ENCODE measurements around the gene KCNH2. TPM values are rescaled to one million over a fixed set of nuclear protein-coding genes. Genes with fewer than 3 reads are reported as not detected.

Gene KCNH2
- polyA plus RNA-seq, 1 of the 3 experiments (the other 2 are of a cell fraction): 2.2 TPM

- Histone ChIP-seq H3K27me3 (ENCODE audit: insufficient read depth) (peaks cover 10% of the 10 kb centered on the region), H3K4me2 (no peak overlapping the region), H3K9me2 (no peaks in the 10 kb centered on the region), H3K9me3 (no peaks in the 10 kb centered on the region), H2AFZ (ENCODE audit: low read depth) (no peak overlapping the region), H3K4me3 (ENCODE audit: low read depth in 2 of 2, low read length in 1 of 2) (no peak overlapping the region), H3K27ac (ENCODE audit: low read depth in 2 of 2, low read length in 1 of 2) (peak overlapping the region in 1 of 2 experiments; percentile 97; a peak in 2 of 4 replicates), H3F3A (replicated peaks; ENCODE audit: insufficient read depth) (no peaks in the 10 kb centered on the region), H3K36me3 (replicated peaks in 1 of 2; ENCODE audit: control insufficient read depth in 1 of 2, insufficient read depth in 2 of 2, low read length in 1 of 2) (no peaks in the 10 kb centered on the region), H3K4me1 (ENCODE audit: control insufficient read depth in 1 of 2, insufficient read depth in 2 of 2, low read depth in 1 of 2, low read length in 1 of 2) (peaks cover 0 to 89% of the 10 kb centered on the region in 2 experiments; a peak in 2 of 4 replicates), H4K20me1 (ENCODE audit: insufficient read depth) (no peaks in the 10 kb centered on the region), H3K9ac (no peak overlapping the region), H3K79me2 (ENCODE audit: insufficient read depth) (no peaks in the 10 kb centered on the region)
- ChIA-PET CTCF (interaction anchor here (0.8 to 27.1 kb wide), 28 partner anchors 8 to 183 kb away, joined by 3 to 761 read pairs (median 24); partner anchors contain the start of genes ATG9B and NOS3), POLR2A (interaction anchor here (0.9 to 5.5 kb wide), 6 partner anchors 9 to 175 kb away, joined by 3 to 41 read pairs (median 6); no protein-coding TSS in a partner anchor)
- WGBS (ENCODE audit: low lambda C conversion rate): 21% methylated on average over 2 of the region's 2 CpGs
- no peak for DNase-seq
- TF ChIP-seq POLR2AphosphoS5 (IDR thresholded peaks at IDR 0.05; ENCODE audit: low read depth, low read length): no peak
- TF ChIP-seq RFX5 (IDR thresholded peaks at IDR 0.05; ENCODE audit: low read length): no peak
- no peak for TF ChIP-seq YY1 (IDR thresholded peaks at IDR 0.05; ENCODE audit: low read depth)
- no peak for TF ChIP-seq MEF2A (IDR thresholded peaks at IDR 0.05; ENCODE audit: borderline replicate concordance, low read depth)
- TF ChIP-seq PBX3 (IDR thresholded peaks at IDR 0.05): no peak
- TF ChIP-seq SIN3A (IDR thresholded peaks at IDR 0.05; ENCODE audit: borderline replicate concordance, low read depth, low read length): no peak
- no peak for TF ChIP-seq FOXM1 (IDR thresholded peaks at IDR 0.05; ENCODE audit: low read depth)
- no peak for TF ChIP-seq GABPA (IDR thresholded peaks at IDR 0.05; ENCODE audit: low read depth)
- no peak for TF ChIP-seq ELF1 (IDR thresholded peaks at IDR 0.05)
- TF ChIP-seq, protein P1, sequence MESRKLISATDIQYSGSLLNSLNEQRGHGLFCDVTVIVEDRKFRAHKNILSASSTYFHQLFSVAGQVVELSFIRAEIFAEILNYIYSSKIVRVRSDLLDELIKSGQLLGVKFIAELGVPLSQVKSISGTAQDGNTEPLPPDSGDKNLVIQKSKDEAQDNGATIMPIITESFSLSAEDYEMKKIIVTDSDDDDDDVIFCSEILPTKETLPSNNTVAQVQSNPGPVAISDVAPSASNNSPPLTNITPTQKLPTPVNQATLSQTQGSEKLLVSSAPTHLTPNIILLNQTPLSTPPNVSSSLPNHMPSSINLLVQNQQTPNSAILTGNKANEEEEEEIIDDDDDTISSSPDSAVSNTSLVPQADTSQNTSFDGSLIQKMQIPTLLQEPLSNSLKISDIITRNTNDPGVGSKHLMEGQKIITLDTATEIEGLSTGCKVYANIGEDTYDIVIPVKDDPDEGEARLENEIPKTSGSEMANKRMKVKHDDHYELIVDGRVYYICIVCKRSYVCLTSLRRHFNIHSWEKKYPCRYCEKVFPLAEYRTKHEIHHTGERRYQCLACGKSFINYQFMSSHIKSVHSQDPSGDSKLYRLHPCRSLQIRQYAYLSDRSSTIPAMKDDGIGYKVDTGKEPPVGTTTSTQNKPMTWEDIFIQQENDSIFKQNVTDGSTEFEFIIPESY (IDR thresholded peaks at IDR 0.05; ENCODE audit: borderline replicate concordance, low read depth): no peak
These were observed 15.9 kb downstream of the KCNH2 start for GRCh38 chr7:150962290-150962552.

- 67% methylated on average over 14 of the region's 17 CpGs for WGBS (ENCODE audit: low lambda C conversion rate)
- no peaks in the 10 kb centered on the region for H4K20me1 ChIP-seq (ENCODE audit: insufficient read depth)
- no peaks in the 10 kb centered on the region for H3F3A ChIP-seq (replicated peaks; ENCODE audit: insufficient read depth)
- no peak overlapping the region for H3K4me2 ChIP-seq
- peak overlapping the region in 1 of 2 experiments; percentile 97; a peak in 2 of 4 replicates for H3K27ac ChIP-seq (ENCODE audit: low read depth in 2 of 2, low read length in 1 of 2)
- no peaks in the 10 kb centered on the region for H3K79me2 ChIP-seq (ENCODE audit: insufficient read depth)
- peaks cover 10% of the 10 kb centered on the region for H3K27me3 ChIP-seq (ENCODE audit: insufficient read depth)
- POLR2A ChIA-PET: interaction anchor here (0.6 to 5.5 kb wide), 6 partner anchors 9 to 63 kb away, joined by 3 to 41 read pairs (median 6); no protein-coding TSS in a partner anchor
- H3K4me1 ChIP-seq (ENCODE audit: control insufficient read depth in 1 of 2, insufficient read depth in 2 of 2, low read depth in 1 of 2, low read length in 1 of 2): peaks cover 0 to 94% of the 10 kb centered on the region in 2 experiments; a peak in 2 of 4 replicates
- H3K9ac ChIP-seq: no peak overlapping the region
- H3K9me2 ChIP-seq: no peaks in the 10 kb centered on the region
- no peak for TF ChIP-seq TCF12 (IDR thresholded peaks at IDR 0.05)
- TF ChIP-seq RCOR1 (IDR thresholded peaks at IDR 0.05; ENCODE audit: low read length): peak; percentile 44; the same call in 1 of the 2 replicates
- TF ChIP-seq CHD2 (IDR thresholded peaks at IDR 0.05; ENCODE audit: low read length, partially characterized antibody): peak; percentile 34
- H3K9me3 ChIP-seq: no peaks in the 10 kb centered on the region
- DNase-seq: peak; percentile 69
- no peak overlapping the region for H2AFZ ChIP-seq (ENCODE audit: low read depth)
- H3K4me3 ChIP-seq (ENCODE audit: low read depth in 2 of 2, low read length in 1 of 2): no peak overlapping the region
- CTCF ChIA-PET: interaction anchor here (0.8 to 27.1 kb wide), 20 partner anchors 12 to 183 kb away, joined by 3 to 761 read pairs (median 34); partner anchors contain the start of genes ATG9B and NOS3
- H3K36me3 ChIP-seq (replicated peaks in 1 of 2; ENCODE audit: control insufficient read depth in 1 of 2, insufficient read depth in 2 of 2, low read length in 1 of 2): no peaks in the 10 kb centered on the region
These were observed 16.4 kb downstream of the KCNH2 start for GRCh38 chr7:150961510-150962289.
